ENCODE results near the gene ZNF407. TPM values are rescaled to one million over a fixed set of nuclear protein-coding genes. Genes with fewer than 3 reads are reported as not detected.

Gene ZNF407
- total and polyA plus RNA-seq, 8 donors, result 2.1 to 49.0 (median 14.6) TPM

- no peak for DNase-seq
- TF ChIP-seq EP300 (IDR thresholded peaks at IDR 0.05) (no peak), POLR2A (IDR thresholded peaks at IDR 0.05) (no peak), POLR2AphosphoS5 (IDR thresholded peaks at IDR 0.05) (no peak)
- TF ChIP-seq, protein P1, sequence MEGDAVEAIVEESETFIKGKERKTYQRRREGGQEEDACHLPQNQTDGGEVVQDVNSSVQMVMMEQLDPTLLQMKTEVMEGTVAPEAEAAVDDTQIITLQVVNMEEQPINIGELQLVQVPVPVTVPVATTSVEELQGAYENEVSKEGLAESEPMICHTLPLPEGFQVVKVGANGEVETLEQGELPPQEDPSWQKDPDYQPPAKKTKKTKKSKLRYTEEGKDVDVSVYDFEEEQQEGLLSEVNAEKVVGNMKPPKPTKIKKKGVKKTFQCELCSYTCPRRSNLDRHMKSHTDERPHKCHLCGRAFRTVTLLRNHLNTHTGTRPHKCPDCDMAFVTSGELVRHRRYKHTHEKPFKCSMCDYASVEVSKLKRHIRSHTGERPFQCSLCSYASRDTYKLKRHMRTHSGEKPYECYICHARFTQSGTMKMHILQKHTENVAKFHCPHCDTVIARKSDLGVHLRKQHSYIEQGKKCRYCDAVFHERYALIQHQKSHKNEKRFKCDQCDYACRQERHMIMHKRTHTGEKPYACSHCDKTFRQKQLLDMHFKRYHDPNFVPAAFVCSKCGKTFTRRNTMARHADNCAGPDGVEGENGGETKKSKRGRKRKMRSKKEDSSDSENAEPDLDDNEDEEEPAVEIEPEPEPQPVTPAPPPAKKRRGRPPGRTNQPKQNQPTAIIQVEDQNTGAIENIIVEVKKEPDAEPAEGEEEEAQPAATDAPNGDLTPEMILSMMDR (IDR thresholded peaks at IDR 0.05), result no peak
- H3K9me3 ChIP-seq, result no peaks in the 10 kb centered on the region
- 94 to 98% (median 97%) methylated on average over 4 of the region's 4 CpGs for WGBS, 5 donors
- intact Hi-C loops (cut with DNase I; ENCODE audit: low total_unique reads), result no loop called here
- no peaks in the 10 kb centered on the region for H3K27me3 ChIP-seq
- no peaks in the 10 kb centered on the region for H3K4me1 ChIP-seq
- no peaks in the 10 kb centered on the region for H3K36me3 ChIP-seq
- H3K27ac ChIP-seq, result no peak overlapping the region
- H3K4me3 ChIP-seq, result no peak overlapping the region
These were observed 221.0 kb downstream of the ZNF407 start for GRCh38 chr18:74818516-74819175.

DNA sequence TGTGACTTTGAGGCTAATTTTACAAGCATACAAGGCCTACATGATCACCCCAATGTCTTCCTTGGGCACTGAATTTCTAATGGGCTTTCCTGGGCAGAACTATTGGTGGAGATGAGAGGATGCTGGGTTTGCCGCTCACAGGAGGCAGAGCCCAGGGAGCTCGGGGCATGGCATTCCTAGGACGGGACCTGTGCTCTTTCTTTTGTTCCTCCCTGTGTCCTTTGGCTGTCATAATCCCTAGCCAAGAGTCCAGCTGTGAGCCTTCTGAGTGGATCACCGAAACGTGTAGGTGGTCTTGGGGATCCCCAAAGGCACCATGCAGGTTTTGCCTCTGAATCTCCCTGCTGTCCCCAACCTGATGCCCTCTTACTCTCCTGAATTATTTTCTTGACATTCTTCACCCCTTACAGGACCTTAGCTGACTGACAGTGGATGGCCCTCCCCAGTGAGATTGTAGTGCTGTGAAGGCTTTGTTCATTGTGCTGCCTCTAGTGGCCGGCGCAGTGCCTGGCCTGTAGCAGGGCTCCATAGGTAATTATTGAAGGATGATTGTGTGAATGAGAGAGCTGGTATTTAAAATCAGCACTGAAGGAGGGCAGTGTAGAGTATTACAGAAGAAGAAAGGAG is 221.9 kb downstream of the ZNF407 start:
- 88 to 93% (median 90%) methylated on average over 7 of the region's 7 CpGs for WGBS, 5 donors
- TF ChIP-seq, protein P1 (IDR thresholded peaks at IDR 0.05), result peak in 1 of 7 experiments; percentile 22
- TF ChIP-seq POLR2AphosphoS5 (IDR thresholded peaks at IDR 0.05), result no peak
- no peak for TF ChIP-seq EP300 (IDR thresholded peaks at IDR 0.05)
- TF ChIP-seq POLR2A (IDR thresholded peaks at IDR 0.05), result no peak
- Histone ChIP-seq H3K36me3 (no peaks in the 10 kb centered on the region), H3K4me1 (no peaks in the 10 kb centered on the region), H3K27me3 (no peaks in the 10 kb centered on the region), H3K4me3 (no peak overlapping the region), H3K9me3 (no peaks in the 10 kb centered on the region), H3K27ac (no peak overlapping the region)
- peak in 1 of 2 donors; percentile 20 for DNase-seq
- intact Hi-C loops (cut with DNase I; ENCODE audit: low total_unique reads), result no loop called here

- TF ChIP-seq POLR2AphosphoS5 (IDR thresholded peaks at IDR 0.05) (no peak), POLR2A (IDR thresholded peaks at IDR 0.05) (no peak), EP300 (IDR thresholded peaks at IDR 0.05) (no peak)
- TF ChIP-seq, protein P1 (IDR thresholded peaks at IDR 0.05), result no peak
- no peaks in the 10 kb centered on the region for H3K36me3 ChIP-seq
- WGBS, 5 donors, result 89 to 94% (median 92%) methylated on average over 3 of the region's 3 CpGs
- no peaks in the 10 kb centered on the region for H3K4me1 ChIP-seq
- H3K27ac ChIP-seq, result no peak overlapping the region
- no peaks in the 10 kb centered on the region for H3K9me3 ChIP-seq
- H3K4me3 ChIP-seq, result no peak overlapping the region
- no peak for DNase-seq
- H3K27me3 ChIP-seq, result no peaks in the 10 kb centered on the region
- intact Hi-C loops (cut with DNase I; ENCODE audit: low total_unique reads), result no loop called here
These were observed 222.6 kb downstream of the ZNF407 start for GRCh38 chr18:74820160-74820780.

DNA sequence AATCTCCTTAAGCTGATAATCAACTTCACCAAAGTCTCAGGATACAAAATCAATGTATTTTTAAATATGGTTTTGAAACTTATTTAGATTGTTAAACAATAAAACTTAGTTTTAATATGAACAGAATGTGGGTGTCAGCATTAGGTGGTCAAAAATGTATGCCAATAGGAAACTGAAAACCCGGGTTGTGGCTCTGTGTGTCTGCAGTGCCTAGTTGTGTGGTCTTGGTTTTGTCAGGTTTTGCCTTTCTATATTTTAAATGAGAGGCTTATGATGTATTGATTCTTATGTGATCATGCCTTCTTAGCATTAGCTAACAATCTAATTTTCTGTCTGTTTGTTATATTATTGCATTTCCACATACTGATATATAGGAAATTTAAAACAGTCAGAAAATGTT is 227.8 kb downstream of the ZNF407 start:
- H3K4me1 ChIP-seq, result no peaks in the 10 kb centered on the region
- no peak overlapping the region for H3K4me3 ChIP-seq
- no peak for TF ChIP-seq EP300 (IDR thresholded peaks at IDR 0.05)
- TF ChIP-seq POLR2A (IDR thresholded peaks at IDR 0.05), result no peak
- no peak for TF ChIP-seq POLR2AphosphoS5 (IDR thresholded peaks at IDR 0.05)
- TF ChIP-seq, protein P1 (IDR thresholded peaks at IDR 0.05), result no peak
- H3K27ac ChIP-seq, result no peak overlapping the region
- intact Hi-C loops (cut with DNase I; ENCODE audit: low total_unique reads), result no loop called here
- DNase-seq, result no peak
- H3K36me3 ChIP-seq, result no peaks in the 10 kb centered on the region
- 83 to 97% (median 89%) methylated on average over 1 of the region's 1 CpG for WGBS, 5 donors
- no peaks in the 10 kb centered on the region for H3K27me3 ChIP-seq
- H3K9me3 ChIP-seq, result no peaks in the 10 kb centered on the region

Data from stomach (tissue), 9 donors.